ENCODE results near the gene BDH2.

Gene BDH2

GRCh38 chr4:103099691-103100392, at the start of gene BDH2:
BDH2 (minus strand) TSS chr4:103099834; CDS start chr4:103096254, 3,580 bp downstream.
- peak; percentile 93 for ATAC-seq (ENCODE audit: low read depth)
- Histone ChIP-seq H3K36me3 (ENCODE audit: low read depth) (no peaks in the 10 kb centered on the region; the same call in 1 of the 2 replicates), H3K9me3 (ENCODE audit: severe bottlenecking) (no peaks in the 10 kb centered on the region), H3K4me3 (ENCODE audit: severe bottlenecking) (peak within 1 kb of the TSS; percentile 32), H3K27ac (ENCODE audit: poor library complexity, severe bottlenecking) (no peak within 1 kb of the TSS), H3K4me1 (ENCODE audit: insufficient read depth, poor library complexity, severe bottlenecking) (peaks cover 6% of the 10 kb centered on the region), H3K27me3 (ENCODE audit: insufficient read depth, poor library complexity, severe bottlenecking) (no peaks in the 10 kb centered on the region)
- DNase-seq (ENCODE audit: low spot score) = no peak
- peak; percentile 86 for TF ChIP-seq CTCF (IDR thresholded peaks at IDR 0.05; ENCODE audit: poor library complexity, severe bottlenecking)

- no peak for TF ChIP-seq CTCF (IDR thresholded peaks at IDR 0.05; ENCODE audit: poor library complexity, severe bottlenecking)
- Histone ChIP-seq H3K36me3 (ENCODE audit: low read depth) (peaks cover 97% of the 10 kb centered on the region), H3K4me1 (ENCODE audit: insufficient read depth, poor library complexity, severe bottlenecking) (no peaks in the 10 kb centered on the region), H3K9me3 (ENCODE audit: severe bottlenecking) (no peaks in the 10 kb centered on the region), H3K27ac (ENCODE audit: poor library complexity, severe bottlenecking) (no peak overlapping the region), H3K4me3 (ENCODE audit: severe bottlenecking) (no peak overlapping the region), H3K27me3 (ENCODE audit: insufficient read depth, poor library complexity, severe bottlenecking) (no peaks in the 10 kb centered on the region)
- ATAC-seq (ENCODE audit: low read depth) (no peak), DNase-seq (ENCODE audit: low spot score) (no peak)
These were observed 45.3 kb upstream of the BDH2 start for GRCh38 chr4:103144926-103145325.

GRCh38 chr4:103137446-103137827, 37.8 kb upstream of the BDH2 start:
- DNase-seq (ENCODE audit: low spot score) (no peak), ATAC-seq (ENCODE audit: low read depth) (peak; percentile 95)
- Histone ChIP-seq H3K4me3 (ENCODE audit: severe bottlenecking) (no peak overlapping the region), H3K4me1 (ENCODE audit: insufficient read depth, poor library complexity, severe bottlenecking) (peaks cover 19% of the 10 kb centered on the region), H3K9me3 (ENCODE audit: severe bottlenecking) (no peaks in the 10 kb centered on the region), H3K27ac (ENCODE audit: poor library complexity, severe bottlenecking) (peak overlapping the region; percentile 79), H3K27me3 (ENCODE audit: insufficient read depth, poor library complexity, severe bottlenecking) (no peaks in the 10 kb centered on the region), H3K36me3 (ENCODE audit: low read depth) (peaks cover 91% of the 10 kb centered on the region)
- TF ChIP-seq CTCF (IDR thresholded peaks at IDR 0.05; ENCODE audit: poor library complexity, severe bottlenecking) = no peak

- peaks cover 89% of the 10 kb centered on the region for H3K36me3 ChIP-seq (ENCODE audit: low read depth)
- ATAC-seq (ENCODE audit: low read depth) = no peak; the same call in none of the 3 replicates
These were observed 37.2 kb upstream of the BDH2 start for GRCh38 chr4:103136671-103137445.

More at GRCh38 chr4:103136671-103137445, 37.2 kb upstream of the BDH2 start:
- Histone ChIP-seq H3K4me3 (ENCODE audit: severe bottlenecking) (no peak overlapping the region), H3K27me3 (ENCODE audit: insufficient read depth, poor library complexity, severe bottlenecking) (no peaks in the 10 kb centered on the region), H3K4me1 (ENCODE audit: insufficient read depth, poor library complexity, severe bottlenecking) (peaks cover 19% of the 10 kb centered on the region), H3K27ac (ENCODE audit: poor library complexity, severe bottlenecking) (peak overlapping the region; percentile 79), H3K9me3 (ENCODE audit: severe bottlenecking) (no peaks in the 10 kb centered on the region)
- no peak for DNase-seq (ENCODE audit: low spot score)
- TF ChIP-seq CTCF (IDR thresholded peaks at IDR 0.05; ENCODE audit: poor library complexity, severe bottlenecking) = no peak
